NT2/D1 (cell line): ENCODE results near the gene ZNF784.

ENCODE experiments used
- SUZ12 ChIP-seq: IDR thresholded peaks from 2 replicates; pipeline ENCODE4 v1.6.1; 2011; ENCODE audit not compliant: insufficient read length, insufficient read depth; ENCODE audit errors: extremely low read depth
- ZNF274 ChIP-seq: IDR thresholded peaks from 2 replicates; pipeline ENCODE4 v1.6.1; 2011; ENCODE audit warnings: mild to moderate bottlenecking, low read depth, low read length

DNA sequence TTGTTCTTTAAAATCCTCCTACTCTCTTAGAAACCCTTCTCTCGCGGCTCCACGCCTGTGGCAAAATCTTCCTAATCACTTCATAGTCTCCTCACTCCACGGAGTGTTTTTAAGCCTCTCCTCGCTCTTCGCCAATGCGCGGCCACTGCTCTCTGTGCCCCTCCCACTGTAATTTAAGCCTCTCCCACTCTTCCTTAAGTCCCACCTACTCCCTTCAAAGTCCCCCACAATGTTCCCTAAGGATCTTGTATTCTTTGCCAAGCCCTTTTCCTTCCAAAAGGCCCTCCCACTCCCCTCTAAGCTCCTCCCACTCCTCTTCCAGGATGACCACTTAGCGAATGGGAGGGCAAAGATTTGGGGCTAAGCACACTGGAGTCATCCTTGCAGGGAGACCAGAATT, 26.3 kb downstream of the ZNF784 start:
- TF ChIP-seq SUZ12 (no peak), ZNF274 (no peak)
